HG03060 (cell line): ENCODE data around the gene CHPF.

Experiments
- ATAC-seq: cut with Tn5 transposase; IDR thresholded peaks from one replicate; pipeline ENCODE4 v1.9.1; 2021; ENCODE audit warnings: low read depth, moderate number of reproducible peaks; ENCODE audit not compliant: unreplicated experiment

CHPF gene

DNA sequence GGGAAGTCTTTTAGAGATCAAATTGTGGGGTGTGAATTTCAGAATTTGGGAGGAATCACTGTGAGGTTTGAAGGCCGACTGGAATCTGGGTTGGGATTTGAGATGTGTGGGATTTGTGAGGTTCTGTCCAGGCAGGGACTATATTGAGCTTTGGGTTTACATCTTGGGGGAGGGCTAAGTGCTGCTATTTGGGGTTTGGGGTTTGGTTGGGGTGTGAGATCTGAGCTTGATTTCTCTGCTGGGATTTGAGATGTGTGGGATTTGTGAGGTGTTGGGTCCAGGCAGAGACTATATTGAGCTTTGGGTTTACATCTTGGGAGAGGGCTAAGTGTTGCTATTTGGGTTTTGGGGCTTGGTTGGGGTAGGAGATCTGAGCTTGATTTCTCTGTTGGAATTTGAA is 44.1 kb downstream of the CHPF start:
- ATAC-seq = no peak

DNA sequence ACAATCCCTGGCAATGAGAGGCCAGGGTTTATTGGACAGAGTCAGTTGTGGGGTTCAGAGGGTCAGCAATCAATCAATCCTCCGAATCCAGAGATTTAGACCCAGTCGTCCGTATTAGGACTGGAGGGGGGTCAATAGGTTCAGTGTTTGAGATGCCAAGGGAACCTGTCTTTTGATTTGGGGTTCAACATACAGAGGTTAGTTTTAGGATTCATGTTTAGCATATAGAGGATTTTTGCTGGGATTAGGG is 44.6 kb downstream of the CHPF start:
- ATAC-seq = no peak

DNA sequence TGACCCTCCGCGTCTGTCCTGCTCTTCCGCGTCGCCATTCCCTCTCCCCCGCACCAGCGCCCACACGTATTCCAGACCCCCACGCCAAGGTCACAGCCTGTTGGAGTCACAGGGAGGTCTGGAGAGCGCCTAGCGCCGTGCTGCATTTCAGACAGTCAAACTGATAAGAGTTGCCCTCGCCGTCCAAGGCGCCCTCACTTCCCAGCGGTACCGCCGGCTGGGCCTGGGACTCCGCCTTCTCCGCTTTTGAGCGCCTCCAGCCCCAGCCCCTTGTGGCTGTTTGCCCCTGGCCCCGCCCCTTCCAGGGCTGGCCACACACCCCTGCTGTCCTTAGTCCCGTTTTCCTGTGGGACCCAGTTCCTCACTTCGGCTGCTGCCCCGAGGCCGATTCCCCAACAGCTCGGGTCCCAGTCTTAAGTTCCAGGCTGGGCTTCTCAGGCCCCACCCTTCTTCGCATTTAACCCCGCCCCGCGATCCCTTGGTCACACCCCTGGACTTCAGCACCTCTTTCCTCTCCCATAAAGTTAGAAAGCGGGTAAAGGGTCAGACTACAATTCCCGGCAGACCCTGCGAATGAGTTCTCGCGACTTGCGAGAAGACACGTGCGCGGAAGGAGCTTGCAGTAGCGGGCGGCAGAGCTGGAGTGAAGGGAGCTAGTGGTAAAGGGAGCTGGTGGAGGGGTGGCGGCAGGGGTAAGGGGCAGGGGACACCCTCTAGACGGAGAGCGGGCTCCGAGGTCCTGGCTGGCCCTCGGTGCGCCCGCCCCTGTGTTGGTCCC is 45.1 kb downstream of the CHPF start, which contains the start of gene GMPPA:
GMPPA (plus strand) TSS at position 612 of the 778 bp plus-strand sequence. CDS start 1,085 bp downstream, outside the sequence.
- ATAC-seq = peak; percentile 91

DNA sequence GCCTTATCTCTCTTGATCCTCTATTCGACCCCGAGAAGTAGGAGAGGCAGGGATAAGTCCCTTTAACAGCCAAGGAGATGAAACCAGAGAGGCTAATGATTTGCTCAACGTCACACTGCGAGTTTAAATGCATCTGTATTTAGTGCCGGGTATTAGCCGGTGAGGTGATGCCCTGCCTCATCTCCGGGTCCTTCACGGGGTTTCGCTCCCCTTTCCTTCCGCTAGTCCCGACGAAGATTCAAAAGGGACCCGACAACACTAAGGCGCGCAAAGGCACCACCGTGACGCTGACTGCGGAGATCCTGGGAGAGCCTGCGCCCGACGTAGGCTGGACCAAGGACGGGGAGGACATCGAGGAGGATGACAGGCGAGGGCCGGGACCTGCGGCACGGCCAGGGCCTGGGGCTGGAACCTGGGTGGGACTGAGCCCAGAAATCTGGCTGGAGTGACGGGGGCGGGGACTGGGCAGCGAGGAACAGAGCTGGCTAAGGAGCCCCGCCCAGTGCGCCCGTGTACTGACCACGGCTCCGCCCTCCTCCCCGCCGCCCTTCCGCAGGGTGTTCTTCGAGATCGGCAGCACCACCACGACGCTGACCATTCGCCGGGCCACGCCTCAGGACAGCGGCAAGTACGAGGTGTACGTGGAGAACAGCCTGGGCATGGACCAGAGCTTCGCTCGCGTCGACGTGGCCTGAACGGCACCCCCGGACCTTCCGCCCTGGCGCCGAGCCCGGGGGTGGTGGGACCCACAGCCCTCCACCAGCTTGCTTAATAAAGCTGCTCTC is 45.9 kb downstream of the CHPF start:
- ATAC-seq = no peak

DNA sequence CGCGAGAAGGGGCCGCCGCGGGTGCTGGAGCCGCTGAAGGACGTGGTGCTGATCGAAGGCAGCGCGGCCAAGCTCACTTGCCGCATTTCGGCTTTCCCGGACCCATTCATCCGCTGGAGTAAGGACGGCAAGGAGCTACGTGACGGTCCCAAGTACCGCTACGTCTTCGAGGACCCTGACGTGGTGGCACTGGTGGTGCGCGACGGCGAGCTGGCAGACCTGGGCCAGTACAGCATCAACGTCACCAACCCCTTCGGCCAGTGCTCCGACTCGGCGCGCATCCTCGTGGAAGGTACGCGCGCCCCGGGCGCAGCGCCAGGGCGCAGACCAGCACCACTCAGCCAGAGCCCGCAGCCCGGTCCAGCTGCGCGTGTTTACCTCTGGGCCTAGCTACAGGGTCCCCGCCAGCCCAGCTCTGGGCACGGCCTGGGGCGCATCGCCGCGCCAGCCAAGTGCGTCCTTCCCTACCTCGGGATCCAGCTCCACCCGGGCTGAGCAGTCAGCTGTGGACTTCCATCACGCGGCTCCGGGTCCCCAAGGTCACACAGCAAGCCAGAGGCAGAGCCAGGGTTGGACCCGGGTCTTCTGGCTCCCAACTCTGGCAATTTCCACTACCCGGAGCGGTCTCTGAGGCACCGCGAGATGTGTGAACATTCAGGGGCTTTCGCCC is 46.6 kb downstream of the CHPF start:
- no peak for ATAC-seq

DNA sequence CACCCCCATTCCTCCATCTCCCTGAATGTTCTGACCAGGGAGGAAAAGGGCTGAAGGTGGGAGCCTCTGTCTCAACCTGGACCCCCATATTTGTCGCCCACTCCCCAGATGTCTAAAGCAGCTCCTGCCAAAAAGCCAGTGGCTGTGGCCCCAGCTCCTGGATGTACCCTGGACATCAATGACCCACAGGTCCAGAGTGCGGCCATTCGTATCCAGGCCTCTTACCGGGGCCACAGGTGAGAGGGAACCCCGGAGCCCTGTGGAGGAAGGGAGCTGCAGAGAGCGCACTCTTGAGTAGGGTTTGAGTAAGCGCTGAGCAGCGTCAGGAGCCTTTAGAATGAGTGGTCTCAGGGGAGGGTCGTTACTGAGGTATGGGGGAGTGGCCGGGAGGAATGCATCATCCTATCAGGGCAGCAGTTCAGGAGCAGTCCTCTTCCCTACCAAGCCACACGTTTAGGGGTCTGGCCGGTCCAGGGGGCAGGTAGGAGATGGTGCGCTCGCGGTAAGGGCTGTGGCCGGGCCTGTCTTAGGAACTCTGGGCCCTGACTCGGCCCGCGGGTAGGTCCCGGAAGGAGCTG is 47.3 kb downstream of the CHPF start:
- ATAC-seq = no peak

DNA sequence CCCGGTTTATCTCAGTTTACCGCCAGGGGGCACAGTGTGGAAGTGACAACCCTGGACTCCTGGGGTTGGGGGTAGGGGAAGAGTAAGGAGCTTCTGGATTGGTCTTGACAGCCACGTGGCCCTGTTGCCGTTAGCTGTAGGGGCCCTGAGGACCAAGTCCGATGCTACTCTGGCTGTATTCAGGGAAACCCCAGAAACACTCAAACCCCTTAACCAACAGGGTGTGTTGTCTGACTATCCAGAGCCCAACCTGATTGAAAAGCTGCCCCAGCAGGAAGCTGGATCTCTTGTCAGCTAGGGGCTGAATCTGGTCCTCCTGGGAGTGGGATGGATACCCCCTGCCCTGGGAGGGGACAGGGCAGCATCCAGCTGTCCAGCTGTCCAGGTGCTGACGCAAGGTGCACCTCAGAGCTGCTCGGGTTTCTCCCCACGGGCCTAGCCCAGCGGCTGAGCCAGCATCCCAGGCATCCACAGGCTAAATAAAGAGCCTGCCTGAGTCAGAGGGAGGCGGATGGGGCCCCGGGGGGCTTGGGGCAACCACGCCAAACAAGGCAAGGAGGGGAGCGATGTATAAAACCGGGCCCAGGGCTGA is 48.0 kb downstream of the CHPF start:
- ATAC-seq = no peak

DNA sequence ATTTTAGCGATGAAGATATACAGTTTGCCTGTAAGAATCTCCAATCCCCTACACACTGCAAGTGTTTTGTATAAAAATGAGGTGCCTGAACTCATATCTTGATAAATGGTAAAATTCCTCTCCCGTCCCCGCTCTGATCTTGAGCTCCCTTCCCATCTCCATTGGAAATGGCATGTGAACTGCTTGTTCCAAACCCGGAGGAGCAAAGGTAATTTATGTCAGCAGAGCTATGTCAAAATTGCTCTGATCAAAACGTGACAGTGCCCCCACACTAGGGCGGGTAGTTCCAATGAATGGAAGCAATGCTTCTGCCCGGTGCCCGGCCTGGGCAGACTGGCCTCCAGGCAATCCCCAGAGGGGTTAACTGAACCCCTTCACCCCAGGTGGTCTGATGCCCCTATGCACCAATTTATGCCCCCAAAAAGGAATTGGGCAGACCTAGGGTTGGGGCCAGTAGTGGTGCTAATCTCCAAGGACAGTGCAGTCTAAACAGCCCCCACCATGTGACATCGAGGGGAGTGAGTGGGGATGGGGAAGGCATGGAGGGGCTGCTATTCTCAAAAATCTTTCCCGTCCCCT is 48.6 kb downstream of the CHPF start:
- no peak for ATAC-seq

DNA sequence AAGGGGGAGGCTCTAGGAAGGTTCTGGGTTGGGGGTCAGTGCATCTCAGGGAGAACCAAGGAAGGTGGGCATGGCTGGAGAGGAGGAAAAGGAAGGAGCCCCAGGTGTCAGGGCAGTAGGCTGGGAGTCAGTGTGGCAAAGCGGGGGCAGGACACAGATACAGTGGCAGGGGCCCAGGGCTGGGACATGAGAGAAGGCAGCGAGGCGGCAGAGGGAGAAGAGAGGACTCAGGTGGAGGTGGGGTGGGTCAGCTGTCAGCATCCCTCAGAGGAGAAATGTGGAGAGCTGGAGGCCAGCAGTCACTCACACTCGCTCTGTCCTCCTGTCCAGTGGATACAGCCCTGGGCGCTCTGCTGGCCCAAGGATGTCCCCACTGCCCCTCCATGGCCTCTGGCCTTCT is 50.5 kb downstream of the CHPF start:
- ATAC-seq = no peak

DNA sequence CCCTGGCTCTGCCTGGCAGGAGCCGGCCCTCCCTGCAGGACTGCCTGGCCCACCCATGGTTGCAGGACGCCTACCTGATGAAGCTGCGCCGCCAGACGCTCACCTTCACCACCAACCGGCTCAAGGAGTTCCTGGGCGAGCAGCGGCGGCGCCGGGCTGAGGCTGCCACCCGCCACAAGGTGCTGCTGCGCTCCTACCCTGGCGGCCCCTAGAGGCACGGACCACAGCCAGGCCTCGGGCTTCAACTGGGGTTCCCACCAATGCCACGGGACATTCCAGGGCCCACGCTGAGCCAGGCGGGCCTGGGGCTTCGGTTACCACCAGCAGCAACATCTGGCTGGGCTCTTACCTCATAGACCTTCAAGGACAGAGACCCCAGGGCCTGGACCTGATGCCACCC is 51.0 kb downstream of the CHPF start:
- ATAC-seq = no peak

DNA sequence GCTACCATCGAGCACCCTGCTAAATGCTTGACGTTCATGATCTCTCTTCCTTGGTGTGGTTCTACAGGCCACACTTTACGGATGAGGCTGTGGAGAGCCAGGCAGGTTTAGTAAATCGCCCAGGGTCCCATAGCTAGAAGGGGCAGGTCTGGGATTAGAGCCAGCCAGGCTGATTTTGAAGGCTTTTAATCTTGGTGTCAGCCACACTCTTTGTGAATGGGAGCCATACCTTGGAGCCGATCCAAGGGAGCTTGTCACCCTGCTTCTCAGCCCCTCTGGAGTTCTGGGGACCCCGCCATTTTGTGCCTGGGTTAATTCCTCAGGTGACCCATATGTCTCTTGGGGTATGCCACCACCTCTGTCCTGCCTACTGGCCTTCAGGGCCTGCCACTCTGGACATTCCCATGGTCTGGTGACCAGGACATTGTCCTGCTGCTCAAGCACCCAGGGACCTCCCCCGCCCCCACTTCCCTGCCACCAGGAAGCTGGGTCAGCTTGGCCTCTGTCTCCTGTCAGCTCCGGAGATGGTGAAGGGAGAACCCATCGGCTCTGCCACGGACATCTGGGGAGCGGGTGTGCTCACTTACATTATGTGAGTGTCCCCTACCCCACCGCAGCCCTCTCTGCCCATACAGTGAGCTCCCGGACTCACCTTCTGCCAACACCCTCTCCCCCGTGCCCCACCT is 52.2 kb downstream of the CHPF start:
- ATAC-seq = no peak

DNA sequence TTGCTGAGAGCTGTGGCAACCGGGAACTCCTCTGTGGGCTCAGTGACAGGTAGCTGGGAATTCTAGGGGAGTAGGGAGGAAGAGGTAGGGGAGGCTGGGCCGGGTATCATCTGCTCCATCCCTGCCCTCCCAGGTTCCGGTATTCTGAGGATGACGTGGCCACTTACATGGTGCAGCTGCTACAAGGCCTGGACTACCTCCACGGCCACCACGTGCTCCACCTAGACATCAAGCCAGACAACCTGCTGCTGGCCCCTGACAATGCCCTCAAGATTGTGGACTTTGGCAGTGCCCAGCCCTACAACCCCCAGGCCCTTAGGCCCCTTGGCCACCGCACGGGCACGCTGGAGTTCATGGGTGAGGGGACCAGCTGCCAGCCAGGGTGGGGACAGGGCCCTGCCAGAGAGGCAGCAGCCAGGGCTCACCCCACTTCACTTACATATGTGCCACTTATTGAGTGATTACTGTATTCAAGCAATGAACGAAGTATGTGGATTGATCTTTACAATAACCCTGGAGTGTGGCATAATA is 52.9 kb downstream of the CHPF start:
- no peak for ATAC-seq

DNA sequence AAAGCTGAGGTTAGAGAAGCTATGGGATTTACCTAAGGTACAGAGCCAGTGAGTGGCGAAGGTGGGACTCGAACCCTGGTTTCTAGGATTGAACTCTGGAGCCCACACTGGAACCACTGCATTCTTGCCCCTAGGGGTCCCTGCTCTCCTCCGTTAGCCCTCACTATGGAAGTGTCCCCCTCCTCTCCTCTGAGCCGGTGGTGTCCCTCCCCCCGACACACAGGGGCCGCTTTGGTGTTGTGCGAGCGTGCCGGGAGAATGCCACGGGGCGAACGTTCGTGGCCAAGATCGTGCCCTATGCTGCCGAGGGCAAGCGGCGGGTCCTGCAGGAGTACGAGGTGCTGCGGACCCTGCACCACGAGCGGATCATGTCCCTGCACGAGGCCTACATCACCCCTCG is 53.4 kb downstream of the CHPF start:
- ATAC-seq = no peak

DNA sequence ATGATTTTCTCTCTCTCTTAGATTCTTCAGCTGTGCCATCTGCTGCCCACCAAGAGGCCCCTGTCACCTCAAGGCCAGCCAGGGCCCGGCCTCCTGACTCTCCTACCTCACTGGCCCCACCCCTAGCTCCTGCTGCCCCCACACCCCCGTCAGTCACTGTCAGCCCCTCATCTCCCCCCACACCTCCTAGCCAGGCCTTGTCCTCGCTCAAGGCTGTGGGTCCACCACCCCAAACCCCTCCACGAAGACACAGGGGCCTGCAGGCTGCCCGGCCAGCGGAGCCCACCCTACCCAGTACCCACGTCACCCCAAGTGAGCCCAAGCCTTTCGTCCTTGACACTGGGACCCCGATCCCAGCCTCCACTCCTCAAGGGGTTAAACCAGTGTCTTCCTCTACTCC is 54.3 kb downstream of the CHPF start:
- no peak for ATAC-seq
